HepG2 (cell line): Measurements from ENCODE around the gene PRELID2. TPM values are rescaled to one million over a fixed set of nuclear protein-coding genes. Genes with fewer than 3 reads are reported as not detected.

Experiments
- EZH2 ChIP-seq: conservative IDR thresholded peaks from 2 replicates; pipeline ENCODE4 v1.6.1; 2012; ENCODE audit warnings: mild to moderate bottlenecking, low read depth, low read length, moderate library complexity
- GTF3A ChIP-seq: sonication (generic); formaldehyde crosslinking; conservative IDR thresholded peaks from 2 replicates; pipeline ENCODE4 v1.4.0; 2020; ENCODE audit warnings: mild to moderate bottlenecking, missing genetic modification reagents
- HCFC1 ChIP-seq: fragments of 150-350 bp; IDR thresholded peaks from 2 replicates; pipeline ENCODE4 v1.6.1; 2014; ENCODE audit warnings: low read depth, low read length
- HNRNPLL ChIP-seq: fragments of 200-400 bp; formaldehyde crosslinking; IDR thresholded peaks from 2 replicates; pipeline ENCODE4 v1.6.1; 2017; ENCODE audit warnings: mild to moderate bottlenecking, low read depth, low read length; ENCODE audit not compliant: poor library complexity, severe bottlenecking
- KAT7 ChIP-seq: IDR thresholded peaks from 2 replicates; pipeline ENCODE4 v1.6.1; 2018; ENCODE audit warnings: borderline replicate concordance, missing compliant biosample characterization
- RFX3 ChIP-seq: IDR thresholded peaks from 2 replicates; pipeline ENCODE4 v1.6.1; 2016; ENCODE audit warnings: missing biosample characterization, missing genetic modification reagents
- ZNF205 ChIP-seq: IDR thresholded peaks from 2 replicates; pipeline ENCODE4 v1.6.1; 2018; ENCODE audit warnings: missing biosample characterization, missing genetic modification reagents
- ZNF232 ChIP-seq: sonication (generic); formaldehyde crosslinking; IDR thresholded peaks from 2 replicates; pipeline ENCODE4 v1.4.0; 2020; ENCODE audit warnings: missing genetic modification reagents, borderline replicate concordance
- ZNF292 ChIP-seq: sonication (generic); formaldehyde crosslinking; IDR thresholded peaks from 2 replicates; pipeline ENCODE4 v1.8.1; 2022; ENCODE audit warnings: mild to moderate bottlenecking, low read depth, missing genetic modification reagents, borderline replicate concordance
- ZNF33A ChIP-seq: sonication (generic); formaldehyde crosslinking; IDR thresholded peaks from 2 replicates; pipeline ENCODE4 v1.5.1; 2020; ENCODE audit warnings: missing genetic modification reagents, mild to moderate bottlenecking, moderate library complexity, borderline replicate concordance
- ZNF496 ChIP-seq: sonication (generic); formaldehyde crosslinking; IDR thresholded peaks from 2 replicates; pipeline ENCODE4 v1.8.1; 2023; ENCODE audit warnings: mild to moderate bottlenecking, moderate library complexity, missing genetic modification reagents; ENCODE audit not compliant: insufficient replicate concordance
- ZNF605 ChIP-seq: sonication (generic); formaldehyde crosslinking; IDR thresholded peaks from 2 replicates; pipeline ENCODE4 v1.8.0; 2022; ENCODE audit warnings: mild to moderate bottlenecking, missing genetic modification reagents
- ZNF713 ChIP-seq: sonication (generic); formaldehyde crosslinking; IDR thresholded peaks from 2 replicates; pipeline ENCODE4 v1.4.0; 2020; ENCODE audit warnings: mild to moderate bottlenecking, missing genetic modification reagents
- ZSCAN25 ChIP-seq: sonication (generic); formaldehyde crosslinking; IDR thresholded peaks from 2 replicates; pipeline ENCODE4 v1.8.0; 2022; ENCODE audit warnings: mild to moderate bottlenecking, missing genetic modification reagents
- polyA plus RNA-seq, 8 experiments: library from polyadenylated mRNA; depleted of rRNA in 3 of 8; stranded (reverse) in 7 of 8; unstranded in 1 of 8; fragments of >200 nt; fragmentation: Illumina TruSeq in 4 of 8; extraction: Trizol in 4 of 8; gene quantifications; 2 replicates each; pipeline versions ENCODE4 v1.2.1 to v1.2.3, GENCODE V29; 2011 to 2016; ENCODE audit warnings: low read depth in 4 of 8, missing spikeins in 1 of 8, mixed read lengths in 1 of 8; ENCODE audit not compliant: insufficient read depth in 1 of 8
- total RNA-seq, 5 experiments: library from RNA; depleted of rRNA; stranded (reverse); fragments of >200 nt; fragmentation: Illumina TruSeq; extraction: Trizol; gene quantifications; 2 replicates each; pipeline ENCODE4 v1.2.3, GENCODE V29; 2016; ENCODE audit warnings: low read depth in 1 of 5
- TF ChIP-seq, protein P1 (sequence below): sonication (generic); formaldehyde crosslinking; IDR thresholded peaks from 2 replicates; pipeline ENCODE4 v1.4.0; 2020; ENCODE audit warnings: missing genetic modification reagents, borderline replicate concordance
- TF ChIP-seq, protein P2 (sequence below): sonication (generic); formaldehyde crosslinking; IDR thresholded peaks from 2 replicates; pipeline ENCODE4 v1.5.1; 2020; ENCODE audit warnings: missing genetic modification reagents, mild to moderate bottlenecking, borderline replicate concordance
- TF ChIP-seq, protein P3 (sequence below): sonication (generic); formaldehyde crosslinking; IDR thresholded peaks from 2 replicates; pipeline ENCODE4 v1.4.0; 2020; ENCODE audit warnings: mild to moderate bottlenecking, missing genetic modification reagents

PRELID2 gene
- total and polyA plus RNA-seq, 2 of the 13 experiments (the other 11 are each of a cell fraction or from before 2014, with no cell fraction given), result 10.0 to 22.9 TPM

DNA sequence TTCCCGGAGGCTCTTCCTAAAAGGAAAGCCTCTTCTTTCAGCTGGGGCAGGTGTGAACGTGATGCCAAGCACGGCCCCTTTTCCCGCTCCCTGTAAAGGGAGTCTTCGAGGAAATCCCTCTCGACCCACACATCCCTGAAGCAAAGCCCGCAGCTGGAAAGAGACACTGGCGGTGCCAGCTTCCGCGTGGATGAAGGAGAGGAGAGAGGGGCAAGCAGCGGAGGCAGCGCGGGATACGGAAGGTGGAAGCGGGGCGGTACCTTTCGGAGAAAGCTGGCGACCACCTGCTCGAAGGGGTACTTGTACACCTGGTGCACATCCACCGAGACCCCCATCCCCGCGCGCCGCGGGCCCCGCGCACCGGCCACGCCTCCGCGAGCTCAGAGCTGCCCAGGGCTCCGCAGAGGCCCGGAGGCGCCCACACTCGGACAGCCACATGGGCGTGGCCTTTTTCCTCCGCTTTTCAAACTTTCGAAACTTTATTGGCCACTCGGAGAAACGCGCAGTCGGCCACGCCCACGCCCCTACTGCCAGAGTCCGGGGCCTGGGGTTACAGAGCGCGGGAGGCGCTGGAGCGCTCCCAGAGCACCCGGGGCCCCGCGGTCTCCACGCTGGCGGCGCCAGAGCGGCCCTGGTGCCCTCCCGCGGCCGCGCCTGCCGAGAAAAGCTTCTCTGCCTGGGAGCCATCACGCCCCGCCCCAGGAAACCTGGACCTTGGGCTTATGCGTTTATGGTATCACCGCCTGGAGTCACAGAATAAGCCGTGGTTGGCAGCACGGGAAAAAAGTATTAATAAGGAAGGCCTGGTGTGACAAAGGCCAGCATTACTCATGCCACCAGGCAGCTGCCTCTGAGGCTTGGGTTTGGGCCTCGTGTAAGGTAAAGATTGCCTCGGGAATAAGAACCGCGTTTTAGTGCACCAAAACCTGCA, at the start of gene PRELID2 (continued):
- TF ChIP-seq, protein P1, sequence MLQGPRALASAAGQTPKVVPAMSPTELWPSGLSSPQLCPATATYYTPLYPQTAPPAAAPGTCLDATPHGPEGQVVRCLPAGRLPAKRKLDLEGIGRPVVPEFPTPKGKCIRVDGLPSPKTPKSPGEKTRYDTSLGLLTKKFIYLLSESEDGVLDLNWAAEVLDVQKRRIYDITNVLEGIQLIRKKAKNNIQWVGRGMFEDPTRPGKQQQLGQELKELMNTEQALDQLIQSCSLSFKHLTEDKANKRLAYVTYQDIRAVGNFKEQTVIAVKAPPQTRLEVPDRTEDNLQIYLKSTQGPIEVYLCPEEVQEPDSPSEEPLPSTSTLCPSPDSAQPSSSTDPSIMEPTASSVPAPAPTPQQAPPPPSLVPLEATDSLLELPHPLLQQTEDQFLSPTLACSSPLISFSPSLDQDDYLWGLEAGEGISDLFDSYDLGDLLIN (CRISPR knock-in tag), result 0 out of 2 replicates have a peak, but pooled peaks have one; percentile 29
- TF ChIP-seq ZNF232 (CRISPR knock-in tag) (no peak), GTF3A (CRISPR knock-in tag) (peak; percentile 67; the same call in 1 of the 2 replicates), ZNF496 (no peak), HNRNPLL (peak; percentile 95), ZSCAN25 (CRISPR knock-in tag) (no peak), ZNF605 (CRISPR knock-in tag) (peak; percentile 61), ZNF205 (CRISPR knock-in tag) (0 out of 2 replicates have a peak, but pooled peaks have one; percentile 74), ZNF713 (no peak), KAT7 (CRISPR knock-in tag) (peak; percentile 78; the same call in 1 of the 2 replicates), RFX3 (CRISPR knock-in tag) (no peak), ZNF292 (CRISPR knock-in tag) (no peak; the same call in 1 of the 2 replicates), EZH2 (no peak), HCFC1 (no peak), ZNF33A (no peak)
- TF ChIP-seq, protein P2, sequence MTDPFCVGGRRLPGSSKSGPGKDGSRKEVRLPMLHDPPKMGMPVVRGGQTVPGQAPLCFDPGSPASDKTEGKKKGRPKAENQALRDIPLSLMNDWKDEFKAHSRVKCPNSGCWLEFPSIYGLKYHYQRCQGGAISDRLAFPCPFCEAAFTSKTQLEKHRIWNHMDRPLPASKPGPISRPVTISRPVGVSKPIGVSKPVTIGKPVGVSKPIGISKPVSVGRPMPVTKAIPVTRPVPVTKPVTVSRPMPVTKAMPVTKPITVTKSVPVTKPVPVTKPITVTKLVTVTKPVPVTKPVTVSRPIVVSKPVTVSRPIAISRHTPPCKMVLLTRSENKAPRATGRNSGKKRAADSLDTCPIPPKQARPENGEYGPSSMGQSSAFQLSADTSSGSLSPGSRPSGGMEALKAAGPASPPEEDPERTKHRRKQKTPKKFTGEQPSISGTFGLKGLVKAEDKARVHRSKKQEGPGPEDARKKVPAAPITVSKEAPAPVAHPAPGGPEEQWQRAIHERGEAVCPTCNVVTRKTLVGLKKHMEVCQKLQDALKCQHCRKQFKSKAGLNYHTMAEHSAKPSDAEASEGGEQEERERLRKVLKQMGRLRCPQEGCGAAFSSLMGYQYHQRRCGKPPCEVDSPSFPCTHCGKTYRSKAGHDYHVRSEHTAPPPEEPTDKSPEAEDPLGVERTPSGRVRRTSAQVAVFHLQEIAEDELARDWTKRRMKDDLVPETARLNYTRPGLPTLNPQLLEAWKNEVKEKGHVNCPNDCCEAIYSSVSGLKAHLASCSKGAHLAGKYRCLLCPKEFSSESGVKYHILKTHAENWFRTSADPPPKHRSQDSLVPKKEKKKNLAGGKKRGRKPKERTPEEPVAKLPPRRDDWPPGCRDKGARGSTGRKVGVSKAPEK (CRISPR knock-in tag), result no peak
- TF ChIP-seq, protein P3, sequence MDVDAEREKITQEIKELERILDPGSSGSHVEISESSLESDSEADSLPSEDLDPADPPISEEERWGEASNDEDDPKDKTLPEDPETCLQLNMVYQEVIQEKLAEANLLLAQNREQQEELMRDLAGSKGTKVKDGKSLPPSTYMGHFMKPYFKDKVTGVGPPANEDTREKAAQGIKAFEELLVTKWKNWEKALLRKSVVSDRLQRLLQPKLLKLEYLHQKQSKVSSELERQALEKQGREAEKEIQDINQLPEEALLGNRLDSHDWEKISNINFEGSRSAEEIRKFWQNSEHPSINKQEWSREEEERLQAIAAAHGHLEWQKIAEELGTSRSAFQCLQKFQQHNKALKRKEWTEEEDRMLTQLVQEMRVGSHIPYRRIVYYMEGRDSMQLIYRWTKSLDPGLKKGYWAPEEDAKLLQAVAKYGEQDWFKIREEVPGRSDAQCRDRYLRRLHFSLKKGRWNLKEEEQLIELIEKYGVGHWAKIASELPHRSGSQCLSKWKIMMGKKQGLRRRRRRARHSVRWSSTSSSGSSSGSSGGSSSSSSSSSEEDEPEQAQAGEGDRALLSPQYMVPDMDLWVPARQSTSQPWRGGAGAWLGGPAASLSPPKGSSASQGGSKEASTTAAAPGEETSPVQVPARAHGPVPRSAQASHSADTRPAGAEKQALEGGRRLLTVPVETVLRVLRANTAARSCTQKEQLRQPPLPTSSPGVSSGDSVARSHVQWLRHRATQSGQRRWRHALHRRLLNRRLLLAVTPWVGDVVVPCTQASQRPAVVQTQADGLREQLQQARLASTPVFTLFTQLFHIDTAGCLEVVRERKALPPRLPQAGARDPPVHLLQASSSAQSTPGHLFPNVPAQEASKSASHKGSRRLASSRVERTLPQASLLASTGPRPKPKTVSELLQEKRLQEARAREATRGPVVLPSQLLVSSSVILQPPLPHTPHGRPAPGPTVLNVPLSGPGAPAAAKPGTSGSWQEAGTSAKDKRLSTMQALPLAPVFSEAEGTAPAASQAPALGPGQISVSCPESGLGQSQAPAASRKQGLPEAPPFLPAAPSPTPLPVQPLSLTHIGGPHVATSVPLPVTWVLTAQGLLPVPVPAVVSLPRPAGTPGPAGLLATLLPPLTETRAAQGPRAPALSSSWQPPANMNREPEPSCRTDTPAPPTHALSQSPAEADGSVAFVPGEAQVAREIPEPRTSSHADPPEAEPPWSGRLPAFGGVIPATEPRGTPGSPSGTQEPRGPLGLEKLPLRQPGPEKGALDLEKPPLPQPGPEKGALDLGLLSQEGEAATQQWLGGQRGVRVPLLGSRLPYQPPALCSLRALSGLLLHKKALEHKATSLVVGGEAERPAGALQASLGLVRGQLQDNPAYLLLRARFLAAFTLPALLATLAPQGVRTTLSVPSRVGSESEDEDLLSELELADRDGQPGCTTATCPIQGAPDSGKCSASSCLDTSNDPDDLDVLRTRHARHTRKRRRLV (CRISPR knock-in tag), result no peak
